ENCODE data around the gene LEMD1. TPM values are rescaled to one million over a fixed set of nuclear protein-coding genes. Genes with fewer than 3 reads are reported as not detected.

The LEMD1 gene
- total RNA-seq, 1 donor from 2014 or later: 15.0 TPM

DNA sequence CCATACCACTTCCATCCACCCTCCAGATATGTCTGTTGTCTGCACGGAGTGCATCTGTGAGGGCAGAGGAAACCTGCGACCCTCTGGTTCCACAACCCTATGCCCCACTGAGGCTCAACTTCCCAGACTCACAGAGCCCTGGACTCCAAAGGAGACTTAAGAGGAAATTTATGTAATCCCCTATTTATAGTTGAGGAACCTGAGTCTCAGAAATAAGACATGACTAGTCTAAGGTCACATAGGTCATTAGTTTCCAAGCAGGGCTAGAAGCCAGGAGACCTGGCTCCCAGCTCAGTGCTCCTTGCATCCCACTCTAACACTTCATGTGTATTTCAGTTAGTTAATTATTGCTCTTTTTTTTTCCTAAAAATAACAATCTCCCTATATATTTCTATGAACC, 15.7 kb upstream of the LEMD1 start:
- H3K4me2 ChIP-seq: no peak overlapping the region
- H3K4me1 ChIP-seq: peaks cover 55% of the 10 kb centered on the region
- H3K9ac ChIP-seq: no peak overlapping the region
- H3K4me1 Mint-ChIP-seq: peaks cover 72% of the 10 kb centered on the region
- no peak for DNase-seq (ENCODE audit: low spot score)
- TF ChIP-seq EZH2 (IDR thresholded peaks at IDR 0.05) (no peak), EZH2phosphoT487 (IDR thresholded peaks at IDR 0.05) (no peak)
- no peak overlapping the region for H3K4me3 ChIP-seq
- peaks cover 25% of the 10 kb centered on the region for H3K36me3 Mint-ChIP-seq
- peaks cover 19% of the 10 kb centered on the region for H3K27me3 ChIP-seq
- no peaks in the 10 kb centered on the region for H3K9me3 ChIP-seq (ENCODE audit: low read depth)
- H3K79me2 ChIP-seq (ENCODE audit: low read depth): no peaks in the 10 kb centered on the region
- H3K27ac ChIP-seq: no peak overlapping the region
- H2AFZ ChIP-seq (replicated peaks): no peak overlapping the region
- peaks cover 78% of the 10 kb centered on the region for H4K20me1 ChIP-seq (ENCODE audit: low read depth)
- H3K27me3 Mint-ChIP-seq (ENCODE audit: insufficient read depth, low read depth): peaks cover 15% of the 10 kb centered on the region
- H3K4me3 Mint-ChIP-seq: no peak overlapping the region
- no peaks in the 10 kb centered on the region for H3K9me3 Mint-ChIP-seq
- peaks cover 42% of the 10 kb centered on the region for H3F3A ChIP-seq (ENCODE audit: low read depth)
- no peaks in the 10 kb centered on the region for H3K36me3 ChIP-seq
- no peak overlapping the region for H3K27ac Mint-ChIP-seq

DNA sequence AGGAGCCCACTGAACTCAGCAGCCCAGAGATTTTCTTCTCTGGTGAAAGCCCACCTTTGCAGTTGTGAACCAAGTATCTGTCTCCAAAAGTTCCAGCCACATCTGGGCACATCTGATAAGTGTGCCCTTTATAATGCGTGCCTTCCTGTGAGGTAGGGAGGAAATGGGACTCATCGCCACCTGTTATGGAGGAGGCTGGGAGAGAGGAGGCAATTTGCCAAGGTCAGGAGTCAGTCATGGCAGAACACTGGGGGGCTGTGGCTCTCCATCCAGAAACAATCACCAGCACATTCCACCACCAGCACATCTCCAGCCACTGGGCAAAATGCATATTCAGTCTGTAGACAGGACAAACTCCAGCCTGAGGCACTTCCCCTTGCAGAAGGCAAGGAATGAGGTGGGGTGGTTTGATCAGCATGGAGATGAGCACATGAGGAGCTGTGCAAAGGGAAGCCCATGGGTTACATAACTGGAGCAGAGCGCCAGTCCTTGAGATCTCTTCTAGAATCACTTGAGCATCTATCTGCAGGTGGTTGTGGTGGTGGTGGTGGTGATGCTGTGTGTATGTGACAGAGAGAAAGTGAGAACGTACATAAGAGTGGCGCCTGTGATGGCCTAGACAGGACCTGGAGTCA, 15.0 kb upstream of the LEMD1 start:
- Histone ChIP-seq H3K9me3 (ENCODE audit: low read depth) (no peaks in the 10 kb centered on the region), H3K27me3 (peaks cover 19% of the 10 kb centered on the region), H4K20me1 (ENCODE audit: low read depth) (peaks cover 71% of the 10 kb centered on the region), H2AFZ (replicated peaks) (no peak overlapping the region), H3K4me3 (no peak overlapping the region), H3K36me3 (no peaks in the 10 kb centered on the region), H3K4me2 (no peak overlapping the region), H3K4me1 (peaks cover 53% of the 10 kb centered on the region), H3F3A (ENCODE audit: low read depth) (peaks cover 41% of the 10 kb centered on the region), H3K27ac (no peak overlapping the region), H3K79me2 (ENCODE audit: low read depth) (no peaks in the 10 kb centered on the region), H3K9ac (no peak overlapping the region)
- no peak overlapping the region for H3K27ac Mint-ChIP-seq
- H3K27me3 Mint-ChIP-seq (ENCODE audit: insufficient read depth, low read depth): peaks cover 15% of the 10 kb centered on the region
- H3K4me1 Mint-ChIP-seq: peaks cover 65% of the 10 kb centered on the region
- H3K4me3 Mint-ChIP-seq: no peak overlapping the region
- H3K36me3 Mint-ChIP-seq: peaks cover 30% of the 10 kb centered on the region
- no peaks in the 10 kb centered on the region for H3K9me3 Mint-ChIP-seq
- DNase-seq (ENCODE audit: low spot score): no peak
- TF ChIP-seq EZH2 (IDR thresholded peaks at IDR 0.05) (no peak), EZH2phosphoT487 (IDR thresholded peaks at IDR 0.05) (no peak)
- TF ChIP-seq, protein P1, sequence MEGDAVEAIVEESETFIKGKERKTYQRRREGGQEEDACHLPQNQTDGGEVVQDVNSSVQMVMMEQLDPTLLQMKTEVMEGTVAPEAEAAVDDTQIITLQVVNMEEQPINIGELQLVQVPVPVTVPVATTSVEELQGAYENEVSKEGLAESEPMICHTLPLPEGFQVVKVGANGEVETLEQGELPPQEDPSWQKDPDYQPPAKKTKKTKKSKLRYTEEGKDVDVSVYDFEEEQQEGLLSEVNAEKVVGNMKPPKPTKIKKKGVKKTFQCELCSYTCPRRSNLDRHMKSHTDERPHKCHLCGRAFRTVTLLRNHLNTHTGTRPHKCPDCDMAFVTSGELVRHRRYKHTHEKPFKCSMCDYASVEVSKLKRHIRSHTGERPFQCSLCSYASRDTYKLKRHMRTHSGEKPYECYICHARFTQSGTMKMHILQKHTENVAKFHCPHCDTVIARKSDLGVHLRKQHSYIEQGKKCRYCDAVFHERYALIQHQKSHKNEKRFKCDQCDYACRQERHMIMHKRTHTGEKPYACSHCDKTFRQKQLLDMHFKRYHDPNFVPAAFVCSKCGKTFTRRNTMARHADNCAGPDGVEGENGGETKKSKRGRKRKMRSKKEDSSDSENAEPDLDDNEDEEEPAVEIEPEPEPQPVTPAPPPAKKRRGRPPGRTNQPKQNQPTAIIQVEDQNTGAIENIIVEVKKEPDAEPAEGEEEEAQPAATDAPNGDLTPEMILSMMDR (IDR thresholded peaks at IDR 0.05): no peak

DNA sequence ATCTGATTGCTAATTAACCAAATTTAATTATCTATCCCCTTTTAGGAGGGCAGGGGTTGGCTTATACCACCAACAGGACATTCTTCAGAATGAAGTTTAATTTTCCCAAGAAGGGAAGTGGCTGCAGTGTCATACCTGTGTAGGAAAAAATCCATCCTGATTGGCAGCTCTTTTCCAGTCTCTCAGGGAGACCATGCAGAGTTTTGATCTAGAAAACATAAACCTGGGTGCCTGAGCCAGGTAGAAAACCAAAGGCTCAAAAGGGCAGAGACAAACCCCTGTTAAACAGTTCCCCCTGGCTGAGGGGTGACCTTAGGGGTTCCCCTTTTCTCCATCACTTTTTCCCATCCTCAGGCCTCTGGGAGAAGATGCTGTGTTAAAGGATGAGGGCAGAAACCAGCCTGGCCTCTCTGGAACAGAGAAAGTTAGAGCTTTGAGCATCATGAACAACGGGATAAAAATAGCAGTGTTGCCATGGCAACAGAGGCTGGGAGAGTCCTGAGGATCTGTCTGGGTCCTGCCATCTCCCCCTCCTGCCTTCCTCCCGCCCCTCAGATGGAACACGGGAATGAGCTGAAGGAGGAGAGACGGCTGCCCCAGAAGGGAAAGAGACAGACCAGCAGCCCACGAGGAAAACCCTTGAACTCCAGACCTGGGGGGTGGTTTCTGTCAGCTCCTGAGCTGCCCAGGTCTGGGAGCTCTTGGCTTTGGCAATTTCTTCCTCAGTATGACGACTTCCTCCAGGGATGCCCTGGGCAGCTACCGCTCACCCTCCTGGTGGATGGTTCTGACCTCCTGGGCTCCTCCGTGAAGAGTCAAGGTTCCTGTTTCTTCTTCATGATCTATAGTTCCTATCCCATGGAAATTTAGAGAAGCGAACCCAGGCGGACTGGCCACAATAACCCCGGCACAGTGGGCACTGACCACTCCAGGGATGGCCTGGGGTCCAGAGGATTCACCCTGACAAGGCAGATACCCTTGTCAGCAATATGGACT, 14.0 kb upstream of the LEMD1 start:
- Histone ChIP-seq H3K27me3 (peaks cover 19% of the 10 kb centered on the region), H3K4me3 (no peak overlapping the region), H3K36me3 (no peaks in the 10 kb centered on the region), H3K4me1 (peaks cover 47% of the 10 kb centered on the region), H2AFZ (replicated peaks) (no peak overlapping the region), H3F3A (ENCODE audit: low read depth) (peaks cover 32% of the 10 kb centered on the region), H3K27ac (no peak overlapping the region), H3K79me2 (ENCODE audit: low read depth) (no peaks in the 10 kb centered on the region), H3K4me2 (no peak overlapping the region), H3K9ac (no peak overlapping the region), H3K9me3 (ENCODE audit: low read depth) (no peaks in the 10 kb centered on the region), H4K20me1 (ENCODE audit: low read depth) (peaks cover 61% of the 10 kb centered on the region)
- Mint-ChIP-seq H3K36me3 (peaks cover 30% of the 10 kb centered on the region), H3K4me3 (no peak overlapping the region), H3K27ac (no peak overlapping the region), H3K4me1 (peaks cover 61% of the 10 kb centered on the region), H3K27me3 (ENCODE audit: insufficient read depth, low read depth) (peaks cover 14% of the 10 kb centered on the region), H3K9me3 (no peaks in the 10 kb centered on the region)
- DNase-seq (ENCODE audit: low spot score): peak; percentile 76
- TF ChIP-seq EZH2 (IDR thresholded peaks at IDR 0.05) (no peak), EZH2phosphoT487 (IDR thresholded peaks at IDR 0.05) (no peak)
- TF ChIP-seq, protein P1 (IDR thresholded peaks at IDR 0.05): no peak

Measured in neural progenitor cell (in vitro differentiated cells).